ENCODE results near the gene CASZ1.

CASZ1 gene, protein sequence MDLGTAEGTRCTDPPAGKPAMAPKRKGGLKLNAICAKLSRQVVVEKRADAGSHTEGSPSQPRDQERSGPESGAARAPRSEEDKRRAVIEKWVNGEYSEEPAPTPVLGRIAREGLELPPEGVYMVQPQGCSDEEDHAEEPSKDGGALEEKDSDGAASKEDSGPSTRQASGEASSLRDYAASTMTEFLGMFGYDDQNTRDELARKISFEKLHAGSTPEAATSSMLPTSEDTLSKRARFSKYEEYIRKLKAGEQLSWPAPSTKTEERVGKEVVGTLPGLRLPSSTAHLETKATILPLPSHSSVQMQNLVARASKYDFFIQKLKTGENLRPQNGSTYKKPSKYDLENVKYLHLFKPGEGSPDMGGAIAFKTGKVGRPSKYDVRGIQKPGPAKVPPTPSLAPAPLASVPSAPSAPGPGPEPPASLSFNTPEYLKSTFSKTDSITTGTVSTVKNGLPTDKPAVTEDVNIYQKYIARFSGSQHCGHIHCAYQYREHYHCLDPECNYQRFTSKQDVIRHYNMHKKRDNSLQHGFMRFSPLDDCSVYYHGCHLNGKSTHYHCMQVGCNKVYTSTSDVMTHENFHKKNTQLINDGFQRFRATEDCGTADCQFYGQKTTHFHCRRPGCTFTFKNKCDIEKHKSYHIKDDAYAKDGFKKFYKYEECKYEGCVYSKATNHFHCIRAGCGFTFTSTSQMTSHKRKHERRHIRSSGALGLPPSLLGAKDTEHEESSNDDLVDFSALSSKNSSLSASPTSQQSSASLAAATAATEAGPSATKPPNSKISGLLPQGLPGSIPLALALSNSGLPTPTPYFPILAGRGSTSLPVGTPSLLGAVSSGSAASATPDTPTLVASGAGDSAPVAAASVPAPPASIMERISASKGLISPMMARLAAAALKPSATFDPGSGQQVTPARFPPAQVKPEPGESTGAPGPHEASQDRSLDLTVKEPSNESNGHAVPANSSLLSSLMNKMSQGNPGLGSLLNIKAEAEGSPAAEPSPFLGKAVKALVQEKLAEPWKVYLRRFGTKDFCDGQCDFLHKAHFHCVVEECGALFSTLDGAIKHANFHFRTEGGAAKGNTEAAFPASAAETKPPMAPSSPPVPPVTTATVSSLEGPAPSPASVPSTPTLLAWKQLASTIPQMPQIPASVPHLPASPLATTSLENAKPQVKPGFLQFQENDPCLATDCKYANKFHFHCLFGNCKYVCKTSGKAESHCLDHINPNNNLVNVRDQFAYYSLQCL (N-terminal part only)

DNA sequence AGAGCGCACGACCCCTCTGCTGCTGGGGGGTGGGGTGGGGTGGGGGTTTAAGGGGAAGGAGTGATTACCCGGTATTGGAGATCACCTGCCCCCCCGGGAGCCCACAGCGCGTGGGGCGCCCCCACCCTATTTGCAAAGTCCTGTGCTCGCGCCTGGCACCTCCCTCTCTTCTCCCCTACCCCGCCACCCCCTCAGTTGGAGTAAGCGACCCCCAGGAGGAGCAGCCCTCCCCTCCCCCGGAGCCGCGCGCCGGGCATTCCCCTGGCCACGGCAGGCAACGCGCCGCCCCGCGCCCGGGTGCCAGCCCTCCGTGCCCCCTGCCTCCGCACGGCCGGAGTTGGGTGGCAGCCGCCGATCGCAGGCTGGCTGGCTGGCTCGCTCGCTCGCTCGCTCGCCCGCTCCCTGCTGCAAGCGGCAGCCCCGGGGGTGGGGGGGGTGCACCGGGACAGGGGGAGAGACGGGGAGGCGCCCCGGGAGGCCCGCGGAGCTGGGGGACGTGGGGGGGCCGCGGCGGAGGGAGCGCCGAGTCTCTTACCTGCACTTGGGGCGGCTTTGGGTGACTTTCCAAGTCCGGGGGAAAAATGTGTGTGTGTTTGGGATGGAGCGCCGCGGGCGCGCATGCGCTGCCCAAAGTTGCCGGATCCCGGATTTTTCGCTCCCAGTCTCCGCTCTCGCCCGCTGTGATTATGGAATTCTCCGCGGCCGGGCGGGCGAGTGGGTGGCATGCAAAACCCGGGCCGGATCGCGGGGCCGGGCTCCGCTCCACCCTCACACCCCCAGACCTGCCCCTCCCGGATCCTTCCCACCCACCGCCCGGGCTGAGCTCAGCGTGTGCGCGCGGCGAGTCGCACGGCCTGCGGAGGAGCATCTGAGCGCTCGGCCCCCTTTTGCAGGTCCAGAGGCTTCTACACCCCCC, at the start of gene CASZ1:
TSS of gene CASZ1 (minus strand) at position 618 of the 916 bp plus-strand sequence. CDS start 102,757 bp downstream, outside the sequence.
- FAIRE-seq (peak; percentile 57), DNase-seq (ENCODE audit: insufficient read length, low spot score) (peak; percentile 88)

DNA sequence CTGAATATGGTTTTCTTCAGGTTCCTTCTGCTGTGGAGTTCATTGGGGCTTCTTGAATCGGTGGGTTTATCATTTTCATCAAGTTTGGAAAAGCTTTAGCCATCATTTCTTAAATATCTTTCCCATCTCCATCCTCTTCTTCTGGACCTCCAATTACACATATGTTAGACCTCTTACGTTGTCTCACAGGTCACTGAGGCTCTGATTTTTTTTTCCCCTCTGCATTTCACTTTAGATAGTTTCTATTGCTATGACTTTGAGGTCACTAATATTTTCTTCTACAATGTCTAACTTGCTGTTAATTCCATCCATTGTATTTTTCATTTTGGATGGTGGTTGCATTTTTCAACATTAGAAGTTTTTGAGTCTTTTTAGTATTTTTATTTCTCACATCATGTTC, 47.3 kb upstream of the CASZ1 start:
- FAIRE-seq, result no peak
- DNase-seq (ENCODE audit: insufficient read length, low spot score), result no peak

DNA sequence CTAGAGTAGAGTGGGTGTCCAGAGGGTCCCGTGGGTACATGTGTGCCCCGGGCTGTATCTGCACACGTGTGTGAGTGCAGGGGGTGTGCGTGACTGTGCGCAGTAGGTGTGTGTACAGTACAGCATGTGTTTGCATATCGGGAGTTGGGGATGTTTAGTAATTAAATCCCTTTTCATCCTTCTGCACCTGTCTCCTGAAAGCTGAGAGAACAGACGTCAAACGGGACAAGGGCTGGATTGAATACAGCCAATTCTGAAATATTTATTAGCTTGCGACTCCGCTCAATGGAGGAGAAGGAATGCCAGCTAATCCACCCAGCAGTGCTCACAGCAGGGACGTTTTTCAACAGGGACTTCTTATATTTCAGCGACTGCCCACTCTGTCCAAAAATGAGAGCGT, 44.7 kb upstream of the CASZ1 start:
- no peak for FAIRE-seq
- no peak for DNase-seq (ENCODE audit: insufficient read length, low spot score)

DNA sequence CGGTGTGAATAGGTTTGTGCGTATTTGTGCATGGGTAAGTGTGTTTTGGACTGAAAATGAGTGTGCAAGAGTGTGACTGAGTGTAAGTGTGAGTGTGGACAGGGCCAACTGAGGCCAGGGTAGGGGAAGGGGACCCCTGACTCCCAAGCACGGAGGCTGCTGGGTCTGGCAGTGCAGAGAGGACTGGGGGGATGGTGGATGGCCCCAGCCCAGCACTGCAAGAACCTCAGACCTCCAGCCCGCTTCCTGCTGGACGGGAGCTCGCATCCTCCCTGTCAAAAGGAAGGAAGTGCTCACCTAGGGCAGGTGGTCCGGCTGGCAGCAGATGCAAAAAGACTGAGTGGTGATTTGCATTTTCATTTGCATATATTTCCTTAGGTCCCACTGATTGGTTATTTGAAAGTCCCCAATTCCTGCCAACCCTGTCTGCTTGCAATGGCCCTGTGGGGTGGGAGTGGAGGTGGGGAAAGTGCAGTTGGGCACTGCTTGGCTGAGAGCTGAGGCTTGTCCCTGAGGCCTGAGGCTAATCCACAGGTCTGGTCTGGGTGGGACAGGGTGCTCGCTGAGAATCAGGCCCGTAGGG, 42.8 kb upstream of the CASZ1 start:
- FAIRE-seq (no peak), DNase-seq (ENCODE audit: insufficient read length, low spot score) (no peak)

DNA sequence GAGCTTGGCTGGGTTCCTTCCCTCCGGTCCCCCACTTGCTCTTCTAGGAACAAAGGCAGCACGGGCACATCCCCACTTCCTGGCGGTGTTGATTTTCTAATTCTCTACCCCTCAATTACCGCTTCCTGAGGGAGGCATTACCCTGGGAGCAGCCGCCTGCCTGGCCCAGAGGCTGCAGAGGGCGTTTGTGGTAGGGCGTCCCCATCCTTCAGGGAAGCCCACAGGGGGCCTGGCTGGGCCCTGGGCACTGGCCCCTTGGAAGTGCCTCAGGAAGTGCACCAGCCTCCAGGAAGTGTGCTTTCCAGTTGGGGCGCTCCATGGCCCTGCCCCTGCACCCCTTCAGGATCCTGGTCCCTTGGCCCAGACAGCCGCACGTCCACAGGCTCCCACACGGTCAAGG, 42.1 kb upstream of the CASZ1 start:
- DNase-seq (ENCODE audit: insufficient read length, low spot score) (no peak), FAIRE-seq (no peak)

DNA sequence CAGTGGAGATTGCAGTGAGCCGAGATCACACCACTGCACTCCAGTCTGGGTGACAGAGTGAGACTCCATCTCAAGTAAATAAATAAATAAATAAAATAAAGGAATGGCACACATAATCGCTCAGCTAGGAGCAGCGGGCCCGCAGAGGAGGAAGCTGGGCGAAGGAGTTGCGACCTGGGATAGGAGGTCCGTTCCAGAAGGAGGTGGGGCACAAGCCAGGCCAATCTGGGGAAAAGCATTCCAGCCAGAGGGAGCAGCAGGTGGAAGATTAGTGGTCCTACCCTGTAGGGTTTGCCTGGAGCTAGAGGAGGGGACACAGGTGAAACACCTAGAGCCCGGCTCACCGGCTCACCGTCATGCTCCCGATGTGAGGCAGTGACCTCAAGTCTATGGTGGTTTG, 40.3 kb upstream of the CASZ1 start:
- no peak for FAIRE-seq
- no peak for DNase-seq (ENCODE audit: insufficient read length, low spot score)

DNA sequence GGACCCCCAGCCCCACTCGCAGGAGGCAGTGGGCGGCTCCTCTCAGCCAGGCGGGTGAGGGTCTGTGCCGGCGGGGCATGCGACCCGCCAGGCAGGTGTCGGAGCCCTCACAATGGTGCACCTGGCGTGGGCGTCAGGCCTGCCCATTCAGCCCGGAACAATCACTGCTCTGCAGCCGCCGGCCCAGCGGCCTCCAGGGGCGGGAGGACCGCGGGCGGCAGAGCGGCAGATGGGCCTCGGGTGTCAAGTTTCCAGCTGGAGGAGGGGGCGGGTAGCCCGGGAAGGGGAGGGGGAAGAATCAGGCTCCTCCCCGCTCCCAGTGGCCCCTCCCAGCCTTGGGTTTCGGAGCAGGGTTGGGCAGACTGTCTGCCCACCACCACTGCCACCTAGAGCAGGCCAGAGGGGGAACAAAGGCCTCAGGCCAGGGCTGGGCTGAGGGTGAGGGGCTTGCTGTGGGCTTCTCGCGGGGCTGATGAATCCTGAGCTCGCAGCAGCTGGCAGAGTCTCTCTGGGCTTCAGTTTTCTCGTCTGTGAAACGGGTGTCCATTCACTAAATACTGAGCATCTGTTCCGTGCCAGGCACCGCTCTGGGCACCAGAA, 39.5 kb upstream of the CASZ1 start:
- DNase-seq (ENCODE audit: insufficient read length, low spot score), result peak; percentile 63
- peak; percentile 68 for FAIRE-seq

DNA sequence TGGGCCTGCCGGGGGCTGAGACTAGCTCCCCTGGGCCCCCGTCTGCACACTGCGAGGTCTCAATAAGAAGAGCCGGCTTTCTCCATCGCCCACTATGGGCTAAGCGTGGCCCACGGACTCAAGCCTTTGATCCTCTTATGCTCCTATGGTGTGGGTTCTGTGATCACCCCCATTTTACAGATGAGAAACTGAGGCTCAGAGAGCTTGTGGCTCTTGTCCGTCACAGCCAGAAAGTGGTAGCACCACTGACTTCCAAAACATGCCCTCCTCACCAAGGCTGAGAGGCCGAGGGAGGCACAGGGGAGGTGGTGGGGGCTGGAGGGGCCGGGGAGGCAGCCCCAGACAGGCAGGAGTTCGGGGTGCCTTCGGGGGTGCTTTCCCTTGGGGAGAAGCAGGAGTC, 39.0 kb upstream of the CASZ1 start:
- FAIRE-seq, result no peak
- DNase-seq (ENCODE audit: insufficient read length, low spot score), result no peak

DNA sequence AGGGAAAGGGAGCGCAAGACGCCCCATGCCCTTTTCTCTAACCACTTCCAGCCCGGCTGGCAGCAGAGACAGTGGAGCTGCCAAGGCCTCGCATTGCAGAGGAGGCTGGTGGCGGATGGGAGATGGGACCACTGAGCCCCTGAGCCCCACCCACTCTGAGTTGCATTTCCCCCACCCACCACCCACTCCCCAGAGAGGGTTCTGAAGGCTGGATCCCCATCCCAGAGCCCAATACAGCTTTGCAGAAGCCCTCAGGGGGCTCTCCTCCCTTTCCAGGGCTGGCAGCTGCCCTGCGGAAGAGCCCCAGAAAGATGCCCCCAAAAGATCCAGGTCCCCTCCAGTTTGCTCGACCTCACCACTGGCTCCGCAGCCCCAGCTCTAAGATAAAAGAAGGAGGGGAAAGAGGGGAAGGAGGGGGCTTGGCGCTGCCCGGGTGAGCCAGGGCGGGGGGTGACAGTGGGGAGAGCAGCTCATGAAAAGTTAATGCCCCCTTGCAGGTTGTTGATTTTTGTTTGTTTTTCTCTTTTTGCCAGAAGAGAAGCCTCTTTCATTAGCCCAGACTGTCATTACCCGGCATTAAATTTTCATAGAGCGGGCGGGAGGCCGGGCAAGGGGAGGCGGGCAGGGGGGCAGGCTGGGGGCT, 38.4 kb upstream of the CASZ1 start:
- DNase-seq (ENCODE audit: insufficient read length, low spot score) (no peak), FAIRE-seq (no peak)

DNA sequence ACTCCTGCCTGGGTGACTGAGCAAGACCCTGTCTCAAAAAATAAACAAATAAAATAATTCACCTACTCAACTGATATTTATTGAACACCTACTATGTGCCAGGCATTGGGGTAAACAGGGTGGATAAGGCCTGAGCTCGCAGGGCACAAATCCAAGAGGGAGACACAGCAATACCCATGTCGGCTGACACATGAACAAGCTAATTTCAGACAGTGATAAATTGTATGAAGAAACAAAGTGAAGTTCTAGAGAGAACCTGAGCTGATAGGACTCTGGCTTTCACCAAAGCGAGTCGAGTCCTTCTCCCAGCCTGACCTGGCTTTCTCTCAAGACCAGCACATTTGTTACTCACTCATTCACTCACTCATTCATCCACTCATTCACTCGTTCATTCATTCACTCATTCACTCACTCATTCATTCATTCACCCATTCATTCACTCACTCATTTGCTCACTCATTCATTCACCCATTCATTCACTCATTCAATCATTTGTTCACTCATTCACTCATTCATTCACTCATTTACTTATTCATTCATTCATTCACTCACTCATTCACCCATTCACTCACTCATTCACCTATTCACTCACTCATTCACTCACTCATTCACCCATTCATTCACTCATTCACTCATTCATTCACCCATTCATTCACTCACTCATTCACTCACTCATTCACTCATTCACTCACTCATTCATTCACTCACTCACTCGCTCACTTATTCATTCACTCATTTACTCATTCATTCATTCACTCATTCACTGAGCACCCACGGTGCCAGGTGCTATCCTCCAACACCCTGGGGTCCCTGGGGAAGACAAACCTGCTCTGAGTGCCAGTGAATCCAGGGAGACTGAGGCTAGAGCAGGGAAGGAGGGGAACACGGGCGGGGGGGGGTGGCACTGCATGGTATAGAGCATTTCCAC, 37.4 kb upstream of the CASZ1 start:
- FAIRE-seq (no peak), DNase-seq (ENCODE audit: insufficient read length, low spot score) (no peak)

DNA sequence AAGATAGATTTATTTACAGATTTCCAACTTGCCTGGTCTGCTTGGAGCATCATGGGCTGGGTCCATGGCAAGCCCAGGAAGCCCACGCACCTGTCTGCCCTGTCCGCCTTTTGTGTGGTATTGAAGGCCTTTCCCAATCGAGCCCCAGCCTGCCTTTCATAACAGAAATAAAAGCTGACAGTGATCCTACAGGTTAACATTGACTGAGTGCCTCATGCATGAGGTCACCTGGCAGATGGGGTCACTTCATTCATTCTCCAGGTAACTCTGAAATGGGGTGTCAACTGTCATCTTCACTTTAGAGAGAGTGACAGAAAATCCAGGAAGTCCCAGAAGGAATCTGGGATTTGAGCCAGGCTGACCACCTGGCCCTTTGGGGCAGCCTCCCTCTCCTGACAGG, 36.3 kb upstream of the CASZ1 start:
- no peak for DNase-seq (ENCODE audit: insufficient read length, low spot score)
- no peak for FAIRE-seq

DNA sequence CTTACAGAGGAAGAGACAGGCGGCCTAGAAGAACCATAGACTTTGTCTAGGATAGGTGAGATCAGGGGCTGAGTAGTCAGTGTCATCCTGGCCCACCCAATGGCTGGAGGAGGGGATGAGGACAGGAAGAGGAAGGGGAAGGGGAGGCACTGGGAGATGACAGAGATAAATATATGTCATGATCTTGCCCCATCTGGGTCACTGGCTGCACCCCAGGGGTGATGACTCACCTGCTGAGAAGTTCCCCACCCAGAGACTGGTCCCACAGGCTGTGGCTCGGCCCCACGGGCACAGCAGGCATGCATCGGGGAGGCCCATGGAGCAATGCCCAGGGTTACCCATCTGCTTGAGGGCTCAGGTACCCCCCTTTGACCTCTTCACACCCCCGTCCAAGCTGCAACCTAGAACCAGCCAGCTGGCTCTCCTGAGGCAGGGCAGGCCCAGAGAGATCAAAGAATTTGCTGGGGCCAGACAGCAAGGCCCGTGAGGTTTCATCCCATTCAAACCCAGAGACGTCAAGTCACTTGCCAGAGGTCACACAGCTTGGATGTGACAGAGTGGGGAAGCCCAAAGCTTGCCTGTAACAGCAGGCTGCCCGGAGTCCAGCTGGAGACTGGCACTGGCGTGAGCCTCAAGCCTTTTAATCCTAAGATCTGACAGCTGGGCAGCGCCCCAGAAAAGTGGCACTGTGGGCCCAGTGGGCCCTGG, 34.7 kb upstream of the CASZ1 start:
- FAIRE-seq, result peak; percentile 81
- no peak for DNase-seq (ENCODE audit: insufficient read length, low spot score)

DNA sequence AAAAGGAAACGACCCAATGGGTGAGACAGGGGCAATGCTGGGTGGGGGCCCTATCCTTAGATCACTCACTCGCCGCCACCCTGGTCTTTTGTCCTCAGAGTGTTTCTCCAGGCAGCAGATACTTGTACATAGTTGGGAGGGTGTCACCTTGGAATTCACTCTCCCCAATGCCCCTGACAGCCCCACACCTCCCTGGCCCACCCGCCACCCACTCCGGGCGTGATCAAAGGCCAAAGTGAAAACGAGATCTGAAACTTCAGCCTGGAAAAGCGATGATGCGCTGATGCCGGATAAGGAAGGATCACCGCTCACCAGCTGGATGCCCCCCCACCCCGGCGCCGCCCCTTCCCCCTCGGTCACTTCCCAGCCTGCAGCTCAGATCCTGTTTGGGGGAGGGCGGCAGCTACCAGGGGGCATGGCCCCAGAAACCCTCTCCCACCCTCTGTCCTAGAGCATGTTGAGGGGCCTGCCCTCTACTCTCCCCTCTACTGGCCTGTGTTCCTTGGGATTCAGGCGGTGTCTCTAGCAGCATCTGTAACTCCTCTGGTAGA, 33.6 kb upstream of the CASZ1 start:
- no peak for DNase-seq (ENCODE audit: insufficient read length, low spot score)
- no peak for FAIRE-seq

DNA sequence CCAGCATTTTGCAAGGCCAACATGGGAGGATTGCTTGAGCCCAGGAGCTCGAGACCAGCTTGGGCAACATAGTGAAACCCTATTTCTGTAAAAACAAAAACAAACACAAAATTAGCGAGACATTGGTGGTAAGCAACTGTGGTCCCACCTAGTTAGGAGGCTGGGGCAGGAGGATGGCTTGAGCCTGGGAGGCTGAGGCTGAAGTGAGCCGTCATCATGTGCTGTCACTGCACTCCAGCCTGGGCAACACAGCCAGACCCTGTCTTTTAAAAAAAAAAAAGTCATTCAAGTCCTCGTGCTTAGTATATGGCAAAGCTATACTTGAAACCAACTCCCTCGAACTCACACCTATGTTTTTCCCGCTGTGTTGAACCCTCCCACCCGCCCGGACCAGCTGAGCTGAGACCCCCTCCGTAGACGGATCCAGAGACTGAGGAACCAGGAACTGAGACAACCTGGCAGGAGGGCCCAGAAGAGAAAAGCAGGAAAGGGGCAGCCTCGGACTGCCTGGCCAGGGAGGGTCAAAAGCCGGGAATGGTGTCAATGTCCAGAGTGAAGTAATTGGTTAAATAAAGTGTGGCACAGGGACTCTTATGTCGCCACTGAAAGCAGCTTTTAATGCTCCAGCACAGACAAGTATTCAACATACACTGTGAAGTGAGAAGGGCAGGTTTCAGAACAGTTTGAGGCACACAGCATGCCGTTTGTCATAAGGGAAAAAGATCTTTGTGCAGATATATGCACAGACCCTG, 32.8 kb upstream of the CASZ1 start:
- no peak for FAIRE-seq
- DNase-seq (ENCODE audit: insufficient read length, low spot score), result no peak

DNA sequence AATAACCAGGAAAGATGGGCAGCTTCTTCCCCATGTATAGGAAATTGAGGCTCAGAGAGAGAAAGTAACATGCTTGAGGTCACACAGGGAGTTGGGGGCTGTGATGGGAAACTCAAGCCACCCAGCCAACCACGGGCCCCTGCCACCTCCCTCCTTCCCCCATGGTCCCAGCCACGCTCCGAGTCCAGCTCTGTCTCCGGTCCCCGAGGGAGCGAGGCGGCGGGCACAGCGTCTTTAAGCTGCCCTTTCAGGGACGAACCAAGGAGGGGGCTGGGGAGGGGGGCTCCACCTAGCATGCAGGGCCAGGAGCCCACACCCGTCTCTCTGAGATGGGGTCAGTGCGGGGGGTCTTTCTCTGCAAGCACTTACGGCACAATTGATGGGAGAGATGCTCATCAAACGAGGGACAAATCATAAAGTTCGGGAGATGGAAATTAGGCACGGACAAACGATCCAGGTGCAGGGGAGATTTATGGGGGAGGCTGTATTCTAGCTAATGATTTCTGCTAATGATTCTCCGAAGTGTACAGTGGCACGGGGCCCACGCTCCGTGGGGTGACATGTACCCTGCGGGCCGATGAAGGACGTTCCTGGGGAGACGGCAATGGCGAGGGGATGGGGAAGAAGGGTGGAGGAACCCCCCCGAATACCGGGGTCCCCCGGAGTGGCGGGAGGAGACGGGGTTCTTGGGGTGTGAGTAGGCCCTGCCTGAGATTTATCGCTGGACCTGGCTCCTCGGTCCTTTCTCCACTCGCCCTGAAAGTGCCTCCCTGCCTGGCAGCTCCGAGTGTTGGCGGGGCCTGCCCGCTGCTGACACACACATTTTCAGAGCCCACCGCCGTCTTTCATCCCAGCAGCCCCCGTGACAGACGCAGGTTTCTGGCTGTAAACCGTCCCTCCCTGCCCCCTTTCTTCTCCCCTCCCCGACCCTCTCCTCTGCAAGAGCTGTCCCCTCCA, 31.2 kb upstream of the CASZ1 start:
- FAIRE-seq, result no peak

More for the DNA sequence above, 31.2 kb upstream of the CASZ1 start:
- DNase-seq (ENCODE audit: insufficient read length, low spot score), result no peak

Measured in HTR-8/SVneo (cell line).